ENCODE results near the gene CADM1.

CADM1 gene

DNA sequence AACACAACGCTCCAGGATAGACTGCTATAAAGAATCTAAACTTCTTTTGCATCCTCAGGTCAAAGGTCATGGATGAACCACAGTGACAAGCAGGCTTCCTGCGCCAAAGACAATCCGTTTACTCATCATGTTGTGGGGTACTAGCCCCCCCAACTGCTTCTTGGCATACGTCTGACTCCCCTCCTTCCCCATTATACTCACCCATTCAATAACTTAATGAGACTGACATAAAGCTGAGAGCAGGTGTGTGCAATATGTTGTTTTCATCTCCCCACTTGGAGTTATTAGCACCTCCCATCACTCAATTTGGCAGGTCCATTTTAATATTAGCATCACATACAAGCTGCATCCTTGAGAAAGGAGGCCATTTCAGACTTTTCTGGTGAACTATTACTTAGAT lies 157.1 kb downstream of the CADM1 start:
- no peak for DNase-seq

DNA sequence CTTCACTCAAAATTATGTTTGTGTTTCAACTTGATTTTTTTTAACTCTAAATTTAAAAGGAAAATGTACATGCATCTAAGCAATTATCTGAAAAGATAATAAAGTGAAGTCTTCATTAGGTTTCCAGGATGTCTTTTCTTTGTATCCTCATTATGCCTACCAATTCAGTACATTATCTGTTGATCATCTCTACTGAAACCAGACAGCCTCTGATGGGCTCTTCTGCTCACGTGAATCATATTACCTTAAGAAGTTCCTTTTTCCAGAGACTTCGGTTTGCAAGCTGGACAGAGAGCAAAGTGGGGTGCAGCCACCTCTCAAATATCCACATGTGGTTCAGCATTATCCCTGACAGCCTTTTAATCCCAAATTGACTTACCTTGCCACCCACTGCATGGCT lies 158.4 kb downstream of the CADM1 start:
- no peak for DNase-seq

- no peak for DNase-seq
Observed at GRCh38 chr11:115345361-115345760, 158.9 kb downstream of the CADM1 start.

DNA sequence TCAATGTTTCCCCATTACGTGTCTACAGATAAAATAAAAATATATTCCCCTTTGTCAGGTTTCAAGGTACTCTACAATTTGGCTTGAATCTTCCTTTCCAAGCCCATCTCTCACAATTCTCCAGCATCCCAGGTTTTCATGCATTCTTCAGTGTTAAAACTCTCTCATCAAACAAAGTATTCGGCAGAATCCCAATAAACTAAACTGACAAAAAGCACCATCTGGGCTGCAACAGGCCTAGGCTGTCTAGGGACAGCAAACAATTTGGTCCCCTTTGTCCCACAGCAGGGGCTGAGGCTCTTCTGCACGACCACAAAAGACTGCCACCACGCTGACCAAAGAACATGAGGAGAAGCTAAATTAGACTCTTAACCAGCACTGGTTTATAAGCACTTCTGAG lies 159.4 kb downstream of the CADM1 start:
- no peak for DNase-seq

GRCh38 chr11:115342142-115342541 lies 162.1 kb downstream of the CADM1 start:
- no peak for DNase-seq

DNA sequence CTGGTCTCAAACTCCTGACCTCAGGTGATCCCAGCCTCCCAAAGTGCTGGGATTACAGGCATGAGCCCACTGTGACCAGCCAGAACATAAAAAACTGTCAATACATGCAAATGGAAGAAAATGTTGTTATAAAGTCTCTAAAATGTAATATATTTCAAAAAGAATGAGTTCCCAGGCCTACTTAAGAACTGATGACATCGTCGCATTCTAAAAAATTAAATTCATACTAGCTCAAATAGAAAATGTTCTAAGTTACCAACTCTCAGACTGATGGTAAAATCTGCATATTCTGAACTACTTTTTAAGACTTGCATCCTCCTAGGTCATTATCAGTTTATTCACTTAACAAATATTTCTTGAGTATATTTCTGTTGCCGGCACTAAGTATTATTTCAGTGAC lies 163.3 kb downstream of the CADM1 start:
- no peak for DNase-seq

DNA sequence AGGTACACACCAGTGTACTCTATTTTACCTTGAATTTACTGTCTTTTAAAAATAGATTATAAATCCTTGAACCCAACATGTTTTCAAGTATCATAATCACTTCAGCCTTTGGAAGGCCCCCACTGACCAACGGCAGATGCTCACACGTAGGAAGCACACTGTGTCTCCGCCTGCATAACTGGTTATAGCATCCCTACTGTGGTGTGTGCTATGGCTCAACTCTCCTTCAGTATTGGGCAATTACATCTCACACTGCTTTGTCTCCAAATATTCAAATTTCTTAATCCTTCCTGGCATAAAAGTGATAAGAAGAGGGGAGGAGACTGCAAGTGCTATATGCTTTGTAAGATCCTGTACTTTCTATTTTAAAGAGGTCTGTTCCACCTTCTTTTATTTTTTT lies 165.7 kb downstream of the CADM1 start:
- no peak for DNase-seq

DNA sequence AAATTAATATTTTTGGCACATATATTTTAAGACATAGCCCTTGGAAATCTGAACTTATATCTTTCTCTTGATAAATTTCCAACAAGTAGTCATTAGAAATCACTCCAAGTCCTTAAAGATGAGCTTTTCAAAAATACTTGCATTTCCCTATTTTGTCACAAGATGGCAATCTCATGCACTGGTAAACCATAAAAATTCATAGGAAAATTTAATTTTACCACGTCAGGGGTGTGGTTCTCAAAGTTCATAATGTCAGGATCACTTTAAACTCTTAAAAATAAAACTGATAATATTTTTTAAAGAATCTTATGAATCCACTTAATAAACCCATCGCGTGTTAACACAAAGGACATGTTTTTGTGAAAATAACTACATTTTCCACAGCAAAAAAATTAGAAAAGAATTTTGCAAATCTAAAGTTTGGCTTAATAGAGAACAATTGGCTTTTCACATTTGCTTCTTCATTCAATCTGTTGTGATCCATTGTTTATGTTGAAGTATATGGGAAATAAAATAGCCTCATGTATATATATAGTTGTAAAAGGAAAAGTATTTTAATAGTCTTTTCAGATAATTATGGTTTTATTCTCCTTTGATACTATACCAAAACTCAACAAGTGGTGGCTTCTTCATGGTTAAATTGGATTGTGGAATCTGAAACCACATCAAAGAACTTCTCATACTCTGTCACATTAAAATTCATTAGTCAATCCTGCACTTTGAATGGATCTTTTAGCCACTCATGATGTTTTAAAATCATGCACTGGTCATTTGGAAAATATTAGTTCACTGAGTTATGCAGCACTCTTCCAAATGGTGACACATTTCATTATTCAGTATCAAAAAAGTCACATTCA lies 169.1 kb downstream of the CADM1 start:
- DNase-seq = no peak

- no peak for DNase-seq
Observed at GRCh38 chr11:115333949-115334348, 170.3 kb downstream of the CADM1 start.

- DNase-seq = no peak
Observed at GRCh38 chr11:115333121-115333520, 171.1 kb downstream of the CADM1 start.

DNA sequence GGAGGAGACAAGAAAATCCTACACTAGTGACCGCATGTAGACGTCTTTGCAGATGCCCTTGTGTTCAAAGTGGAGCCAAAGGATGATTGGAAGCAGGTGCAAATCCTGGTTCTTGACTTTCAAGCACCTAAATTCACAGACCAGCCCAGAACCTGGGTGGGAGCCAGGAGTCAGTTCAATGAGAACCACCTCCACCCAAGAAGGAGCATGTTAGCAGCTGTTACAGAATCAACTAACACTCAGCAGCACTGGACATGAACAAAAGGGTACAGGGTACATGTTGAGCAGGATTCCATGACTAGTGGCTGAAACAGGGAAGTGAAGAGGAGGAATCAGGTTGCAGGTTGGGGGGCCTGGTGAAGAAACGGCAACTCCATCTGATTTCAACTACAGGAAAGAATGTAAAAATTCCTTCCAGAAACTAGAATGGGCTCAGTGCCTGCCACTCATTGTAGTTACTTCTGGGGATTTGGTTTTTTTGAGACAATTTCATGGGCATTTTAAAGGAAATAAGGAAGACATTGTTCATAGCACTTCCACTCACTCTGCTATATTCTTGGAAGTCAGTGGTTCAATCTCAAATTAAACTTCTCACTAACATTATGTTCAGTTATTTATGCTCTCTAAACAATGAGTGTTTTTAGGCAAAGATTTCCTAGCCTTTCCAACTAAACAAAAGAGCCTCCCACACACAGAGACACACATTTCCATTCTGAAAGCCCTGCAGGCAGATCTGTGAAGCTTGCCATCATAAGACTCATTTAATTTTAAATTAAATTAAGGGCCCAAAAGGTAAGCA lies 173.3 kb downstream of the CADM1 start:
- DNase-seq = no peak

- no peak for DNase-seq
Observed at GRCh38 chr11:115326526-115326925, 177.7 kb downstream of the CADM1 start.

GRCh38 chr11:115325523-115325922 lies 178.7 kb downstream of the CADM1 start:
- DNase-seq = no peak

DNA sequence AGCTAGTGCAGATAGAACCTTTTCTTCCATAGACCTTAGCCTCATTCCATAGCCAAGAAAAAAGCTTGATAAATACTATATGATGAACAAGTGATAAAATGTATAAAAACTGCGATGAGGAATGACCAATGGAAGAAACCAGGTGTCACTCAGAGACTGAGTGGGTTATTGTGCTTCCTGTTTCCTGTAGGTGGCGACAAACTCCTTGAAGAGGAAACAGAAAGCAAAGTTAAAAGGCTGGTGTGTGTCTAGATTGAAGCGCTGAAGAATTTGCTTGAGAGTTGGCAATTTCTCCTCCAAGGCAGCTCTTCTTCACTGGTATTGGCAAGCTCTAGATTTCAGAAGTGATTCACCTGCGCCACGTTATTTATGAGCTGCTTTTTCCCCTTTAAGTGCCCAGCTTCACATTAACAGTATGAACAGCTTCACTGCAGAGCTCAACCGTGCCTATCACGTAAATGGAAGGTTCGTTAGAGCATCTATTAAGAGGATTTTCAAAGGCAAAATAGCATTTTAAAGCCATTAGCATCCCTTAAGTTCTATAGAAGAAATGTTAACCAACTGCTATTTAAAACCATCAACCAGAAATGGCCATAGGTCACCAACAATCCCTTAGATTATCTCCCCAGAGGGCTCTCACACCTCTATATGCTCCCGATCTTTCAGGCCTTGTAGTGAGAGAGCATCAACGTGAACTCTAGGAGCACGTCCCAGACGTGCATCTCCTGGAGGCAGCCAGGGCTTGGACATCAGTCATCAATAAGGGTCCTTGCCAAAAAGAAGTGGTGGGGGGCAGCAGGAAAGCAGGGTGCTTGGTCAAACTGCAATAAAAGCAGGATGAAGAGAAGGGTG lies 179.4 kb downstream of the CADM1 start:
- DNase-seq = no peak

- no peak for DNase-seq
Observed at GRCh38 chr11:115322553-115323203, 181.5 kb downstream of the CADM1 start.

DNA sequence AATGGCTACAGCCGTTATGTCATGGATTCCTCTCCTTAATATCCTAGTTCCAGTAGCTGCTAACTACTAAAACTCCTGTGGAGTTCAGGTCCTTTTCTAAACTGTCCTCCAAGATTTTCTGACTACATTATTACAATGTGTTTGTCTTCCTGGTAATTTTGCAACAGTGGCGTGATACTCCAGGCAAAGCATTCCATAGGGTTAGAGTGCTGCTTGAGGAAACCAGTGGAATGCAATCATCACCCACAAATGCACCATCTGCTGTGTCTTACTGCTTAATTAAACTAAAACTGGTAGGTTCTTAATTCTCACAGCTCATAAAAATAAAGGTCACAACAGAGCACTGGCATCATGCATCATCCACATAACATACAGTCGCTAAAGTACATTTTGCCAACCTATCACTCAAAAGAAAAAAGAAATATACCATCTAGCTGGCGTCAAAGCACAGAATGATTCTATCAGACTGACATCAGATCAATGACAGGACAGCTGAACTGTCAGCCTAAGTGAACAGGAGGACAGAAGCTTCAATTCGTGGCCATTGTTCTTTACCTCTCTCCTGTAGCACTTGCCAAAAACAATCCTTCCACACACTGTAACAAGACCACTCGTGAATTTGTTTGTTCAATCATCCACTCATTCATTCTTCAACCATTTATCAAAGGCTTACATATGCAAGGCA lies 182.5 kb downstream of the CADM1 start:
- DNase-seq = no peak

- DNase-seq = no peak
Observed at GRCh38 chr11:115317277-115318185, 186.7 kb downstream of the CADM1 start.

DNA sequence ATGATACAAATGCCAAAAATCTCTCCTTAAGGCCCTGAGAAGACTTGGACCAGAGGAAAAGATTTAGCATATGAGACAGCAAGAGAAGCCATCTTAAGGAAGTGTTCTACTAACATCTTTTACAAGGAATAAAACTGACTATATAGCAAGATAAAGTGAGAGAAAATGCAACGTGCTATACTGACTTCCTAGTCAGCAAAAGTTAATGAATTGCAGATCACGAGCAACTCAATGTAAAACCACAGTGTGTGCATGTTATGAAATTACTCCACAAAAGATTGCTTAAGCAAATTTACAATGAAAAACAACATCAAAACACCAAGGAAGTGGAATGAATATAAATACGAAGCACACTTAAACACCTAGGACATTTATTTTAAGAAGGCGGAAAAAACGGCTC lies 187.5 kb downstream of the CADM1 start:
- DNase-seq = no peak

- DNase-seq = no peak
Observed at GRCh38 chr11:115314330-115314920, 189.8 kb downstream of the CADM1 start.

GRCh38 chr11:115313224-115313838 lies 190.9 kb downstream of the CADM1 start:
- DNase-seq = no peak
